Transverse colon (tissue), 4 donors: Measurements from ENCODE around the gene ABCC5. TPM values are rescaled to one million over a fixed set of nuclear protein-coding genes. Genes with fewer than 3 reads are reported as not detected.

ENCODE experiments used
- DNase-seq: peaks from one replicate; pipeline ENCODE4 v3.0.0-alpha.2; 2019
- H3K27ac ChIP-seq, 4 donors: fragments of 200-600 bp; sonication (generic); 2 replicates each; pipeline ENCODE4 v1.5.1; 2016 to 2018; ENCODE audit warnings: inconsistent platforms in 4 of 4
- H3K27me3 ChIP-seq: fragments of 200-600 bp; sonication (generic); 2 replicates; pipeline ENCODE4 v1.5.1; 2017; ENCODE audit warnings: inconsistent platforms
- H3K36me3 ChIP-seq, 4 donors: fragments of 200-600 bp; sonication (generic); 2 replicates each; pipeline ENCODE4 v1.5.1; 2017 to 2019; ENCODE audit warnings: inconsistent platforms in 4 of 4
- H3K4me1 ChIP-seq, 4 donors: fragments of 200-600 bp; sonication (generic); 2 replicates each; pipeline ENCODE4 v1.5.1; 2017 to 2020; ENCODE audit warnings: inconsistent platforms in 4 of 4
- H3K4me3 ChIP-seq, 4 donors: fragments of 200-600 bp; sonication (generic); 1 replicate in 1 of 4; 2 replicates in 3 of 4; pipeline versions ENCODE4 v1.5.1 to v1.6.1; 2017 to 2019; ENCODE audit warnings: inconsistent platforms in 4 of 4
- H3K9me3 ChIP-seq, 2 donors: fragments of 200-600 bp; sonication (generic); 2 replicates each; pipeline ENCODE4 v1.5.1; 2017 to 2019; ENCODE audit warnings: inconsistent platforms in 2 of 2
- CTCF ChIP-seq, 5 experiments: fragments of 200-600 bp in 3 of 5; fragments of 450-650 bp in 2 of 5; sonication (generic) in 3 of 5; IDR thresholded peaks; 1 replicate in 2 of 5; 2 replicates in 3 of 5; pipeline ENCODE4 v1.5.1; 2016 to 2017; ENCODE audit warnings: antibody characterized with exemption in 5 of 5, inconsistent platforms in 3 of 5, mild to moderate bottlenecking in 2 of 5, moderate library complexity in 1 of 5
- EP300 ChIP-seq: sonication (generic); formaldehyde crosslinking; IDR thresholded peaks from one replicate; pipeline ENCODE4 v1.6.1; 2017; ENCODE audit warnings: antibody characterized with exemption, low read depth
- POLR2A ChIP-seq: fragments of 450-650 bp; IDR thresholded peaks from one replicate; pipeline ENCODE4 v1.6.1; 2016; ENCODE audit warnings: antibody characterized with exemption, mild to moderate bottlenecking, moderate library complexity
- POLR2AphosphoS5 ChIP-seq, 3 donors: sonication (generic); formaldehyde crosslinking; IDR thresholded peaks; one replicate each; pipeline ENCODE4 v1.6.1; 2016; ENCODE audit warnings: antibody characterized with exemption in 3 of 3
- WGBS, 2 donors: methylation state at CpG; one replicate each; pipeline ENCODE4 v1.1.5; 2018; ENCODE audit warnings: low coverage in 1 of 2; 5-methylcytosine and 5-hydroxymethylcytosine counted together
- in situ Hi-C, 4 donors: fragments of 200-750 bp; cut with MboI; loops; one replicate each; pipeline versions ENCODE4 v1.15.0 to v1.15.1; 2017; ENCODE audit warnings: low sequenced_read_pairs in 3 of 4, low pct_ligation_motif_present in 1 of 4, low pct_unique_long_range_greater_than_20kb in 1 of 4
- intact Hi-C: fragments of 100-400 bp; cut with DNase I; formaldehyde crosslinking; loops from one replicate; pipeline ENCODE4 v1.15.1; 2023; ENCODE audit warnings: low total_unique reads
- small RNA-seq, 4 donors: library from RNA; depleted of rRNA; stranded (forward); fragments of <200 nt; gene quantifications; one replicate each; pipeline ENCODE3, GENCODE V24; 2016
- total RNA-seq, 4 donors: library from RNA; depleted of rRNA; stranded (reverse); fragments of >200 nt; gene quantifications; one replicate each; pipeline ENCODE4 v1.1.0, GENCODE V29; 2016

Gene ABCC5
- total RNA-seq, 4 donors from 2014 or later, result 74.1 to 168 (median 83.8) TPM

- Histone ChIP-seq H3K27me3 (no peaks in the 10 kb centered on the region), H3K4me3 (no peak overlapping the region), H3K4me1 (peaks cover 0 to 3% (median 0%) of the 10 kb centered on the region in 4 donors), H3K27ac (no peak overlapping the region), H3K9me3 (no peaks in the 10 kb centered on the region), H3K36me3 (peaks cover 0 to 4% (median 0%) of the 10 kb centered on the region in 4 donors)
- in situ Hi-C loops, result loop anchor here (25.0 kb wide), 4 partner anchors 262 to 662 kb away; partner anchors contain the start of genes ALG3 (in 3 of the 4), EEF1AKMT4 (in 3 of the 4), VWA5B2 (in 3 of the 4) and CAMK2N2 (in 1 of the 4)
- intact Hi-C loops, result no loop called here
- DNase-seq, result no peak
- TF ChIP-seq POLR2A (no peak), POLR2AphosphoS5 (IDR thresholded peaks at IDR 0.05) (no peak), EP300 (no peak), CTCF (IDR thresholded peaks at IDR 0.05) (no peak)
Measured at GRCh38 chr3:183875411-183875810, 142.3 kb downstream of the ABCC5 start.

GRCh38 chr3:183873914-183874313, 143.8 kb downstream of the ABCC5 start:
- no peak overlapping the region for H3K4me3 ChIP-seq
- no peak for TF ChIP-seq CTCF (IDR thresholded peaks at IDR 0.05)
- TF ChIP-seq POLR2AphosphoS5 (IDR thresholded peaks at IDR 0.05), result no peak
- TF ChIP-seq EP300, result no peak
- no peak for TF ChIP-seq POLR2A
- intact Hi-C loops, result no loop called here
- WGBS, 2 donors, result 80 to 90% methylated on average over 3 of the region's 3 CpGs
- H3K27me3 ChIP-seq, result no peaks in the 10 kb centered on the region
- in situ Hi-C loops, result no loop called here
- no peak overlapping the region for H3K27ac ChIP-seq
- peaks cover 0 to 3% (median 0%) of the 10 kb centered on the region in 4 donors for H3K4me1 ChIP-seq
- no peak for DNase-seq
- H3K36me3 ChIP-seq, result no peaks in the 10 kb centered on the region
- H3K9me3 ChIP-seq, result no peaks in the 10 kb centered on the region

GRCh38 chr3:183871541-183871940, 146.1 kb downstream of the ABCC5 start:
- intact Hi-C loops, result no loop called here
- TF ChIP-seq POLR2AphosphoS5 (IDR thresholded peaks at IDR 0.05) (no peak), EP300 (no peak), CTCF (IDR thresholded peaks at IDR 0.05) (no peak), POLR2A (no peak)
- Histone ChIP-seq H3K27me3 (no peaks in the 10 kb centered on the region), H3K4me1 (peaks cover 0 to 3% (median 0%) of the 10 kb centered on the region in 4 donors), H3K4me3 (no peak overlapping the region), H3K36me3 (peaks cover 0 to 11% (median 4%) of the 10 kb centered on the region in 4 donors), H3K9me3 (no peaks in the 10 kb centered on the region), H3K27ac (no peak overlapping the region)
- WGBS, 2 donors, result 89 to 92% methylated on average over 2 of the region's 2 CpGs
- DNase-seq, result no peak
- in situ Hi-C loops, result no loop called here

- no peaks in the 10 kb centered on the region for H3K9me3 ChIP-seq
- H3K4me3 ChIP-seq, result no peak overlapping the region
- no peak for DNase-seq
- WGBS, 2 donors, result 87 to 90% methylated on average over 3 of the region's 3 CpGs
- H3K27ac ChIP-seq, result no peak overlapping the region
- peaks cover 0 to 3% (median 0%) of the 10 kb centered on the region in 4 donors for H3K4me1 ChIP-seq
- intact Hi-C loops, result no loop called here
- TF ChIP-seq CTCF (IDR thresholded peaks at IDR 0.05) (no peak), POLR2AphosphoS5 (IDR thresholded peaks at IDR 0.05) (no peak), EP300 (no peak), POLR2A (no peak)
- H3K36me3 ChIP-seq, result peaks cover 0 to 20% (median 6%) of the 10 kb centered on the region in 4 donors
- in situ Hi-C loops, result no loop called here
- no peaks in the 10 kb centered on the region for H3K27me3 ChIP-seq
Measured at GRCh38 chr3:183870563-183870962, 147.1 kb downstream of the ABCC5 start.

Small RNA genes lying within 50 kb of the gene (small RNA-seq; reads per million reads assigned to genes)
- 0 reads per million in 4 donors for gene MIR4448

Other genes starting within 250 kb of the ABCC5 start
- gene MAP6D1, start 192.3 kb downstream of the ABCC5 start, total RNA-seq, result 1 to 10 TPM in 2 of 4 donors, not detected in 2; 1.4 to 2.1 TPM
- gene PARL, start 133.0 kb downstream of the ABCC5 start, total RNA-seq, result 10 to 100 TPM; 27.3 to 61.3 (median 48.8) TPM
- not detected for gene HTR3D, start 13.9 kb upstream of the ABCC5 start, total RNA-seq
- gene HTR3C, start 35.2 kb upstream of the ABCC5 start, total RNA-seq, result under 1 TPM in 1 of 4 donors, not detected in 3; 0.48 TPM
- 1 to 10 TPM in 2 of 4 donors, under 1 TPM in 1, not detected in 1; 0.80 to 1.8 (median 1.3) TPM for gene HTR3E, start 79.2 kb upstream of the ABCC5 start, total RNA-seq
- gene EIF2B5, start 117.5 kb upstream of the ABCC5 start, total RNA-seq, result 10 to 100 TPM; 45.1 to 49.7 (median 48.1) TPM
- gene DVL3, start 137.5 kb upstream of the ABCC5 start, total RNA-seq, result 100 to 1,000 TPM in 1 of 4 donors, 10 to 100 TPM in 3; 54.1 to 174 (median 65.7) TPM
- gene AP2M1, start 157.0 kb upstream of the ABCC5 start, total RNA-seq, result 100 to 1,000 TPM; 153 to 318 (median 182) TPM
- gene ABCF3, start 168.3 kb upstream of the ABCC5 start, total RNA-seq, result 100 to 1,000 TPM in 2 of 4 donors, 10 to 100 TPM in 2; 58.6 to 286 (median 133) TPM
- gene VWA5B2, start 211.7 kb upstream of the ABCC5 start, total RNA-seq, result 1 to 10 TPM in 2 of 4 donors, under 1 TPM in 1, not detected in 1; 0.95 to 5.0 (median 1.4) TPM
- gene ALG3, start 231.1 kb upstream of the ABCC5 start, total RNA-seq, result 10 to 100 TPM; 37.3 to 67.3 (median 52.2) TPM
- 1 to 10 TPM in 3 of 4 donors, not detected in 1; 4.0 to 7.3 (median 5.9) TPM for gene EEF1AKMT4, start 231.8 kb upstream of the ABCC5 start, total RNA-seq
- gene CAMK2N2, start 243.7 kb upstream of the ABCC5 start, total RNA-seq, result not detected